MM.1S (cell line): ENCODE results near the gene BMP4.

Experiments
- EZH2 ChIP-seq: fragments of 300-600 bp; sonication (generic); optimal IDR thresholded peaks from 2 replicates; pipeline ENCODE3; 2017; ENCODE audit warnings: low read depth, mild to moderate bottlenecking, antibody characterized with exemption, low read length, mixed read lengths
- EZH2phosphoT487 ChIP-seq: fragments of 300-600 bp; sonication (generic); IDR thresholded peaks from 2 replicates; pipeline ENCODE4 v1.6.1; 2018; ENCODE audit warnings: antibody characterized with exemption, low read length
- TF ChIP-seq, protein P1 (sequence below): fragments of 300-600 bp; sonication (generic); IDR thresholded peaks from 2 replicates; pipeline ENCODE4 v1.5.1; 2016; ENCODE audit warnings: antibody characterized with exemption, low read length, mixed read lengths

DNA sequence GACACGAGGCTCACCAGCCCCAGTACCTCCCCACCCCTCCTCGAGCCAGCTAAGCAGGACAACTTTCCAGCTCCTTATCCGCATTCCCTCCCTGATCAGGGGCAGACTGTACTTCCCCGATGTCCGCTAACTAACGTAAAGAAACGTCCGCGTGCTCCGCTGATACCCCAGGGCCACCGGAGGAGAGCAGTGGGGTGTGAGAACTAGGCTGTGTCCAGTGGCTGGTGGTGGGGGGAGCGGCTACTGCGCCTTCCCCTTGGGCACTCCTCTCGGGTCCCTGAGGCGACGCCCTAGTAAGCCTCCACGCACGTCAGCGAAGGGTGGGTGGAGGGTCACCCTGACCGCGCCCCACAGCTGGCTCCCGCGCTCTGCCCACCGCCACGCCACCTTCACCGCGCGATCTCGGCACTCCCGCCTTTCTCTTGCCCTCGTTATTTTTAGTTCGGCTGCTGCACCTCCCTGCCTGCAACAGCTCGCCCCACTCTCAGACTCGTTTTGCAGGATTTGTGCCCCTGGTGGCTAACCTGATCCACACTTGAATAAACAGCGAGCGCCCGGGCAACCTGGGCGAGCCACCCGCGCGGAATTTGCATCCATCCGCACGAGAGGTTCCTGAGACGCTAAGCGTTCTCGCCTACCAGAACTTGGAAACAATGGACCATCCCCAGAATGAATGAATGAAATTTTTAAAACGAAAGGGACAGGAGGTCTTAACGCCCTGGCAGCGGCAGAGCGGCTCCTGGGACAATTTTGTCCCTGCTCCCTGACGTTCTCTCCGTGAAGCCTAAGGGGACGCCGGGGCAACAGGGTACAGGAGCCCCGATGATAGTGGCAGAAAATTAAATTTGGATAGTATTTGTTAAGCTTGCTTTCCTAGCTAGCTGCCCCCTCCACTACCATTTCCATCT, 6.9 kb upstream of the BMP4 start:
- TF ChIP-seq, protein P1, sequence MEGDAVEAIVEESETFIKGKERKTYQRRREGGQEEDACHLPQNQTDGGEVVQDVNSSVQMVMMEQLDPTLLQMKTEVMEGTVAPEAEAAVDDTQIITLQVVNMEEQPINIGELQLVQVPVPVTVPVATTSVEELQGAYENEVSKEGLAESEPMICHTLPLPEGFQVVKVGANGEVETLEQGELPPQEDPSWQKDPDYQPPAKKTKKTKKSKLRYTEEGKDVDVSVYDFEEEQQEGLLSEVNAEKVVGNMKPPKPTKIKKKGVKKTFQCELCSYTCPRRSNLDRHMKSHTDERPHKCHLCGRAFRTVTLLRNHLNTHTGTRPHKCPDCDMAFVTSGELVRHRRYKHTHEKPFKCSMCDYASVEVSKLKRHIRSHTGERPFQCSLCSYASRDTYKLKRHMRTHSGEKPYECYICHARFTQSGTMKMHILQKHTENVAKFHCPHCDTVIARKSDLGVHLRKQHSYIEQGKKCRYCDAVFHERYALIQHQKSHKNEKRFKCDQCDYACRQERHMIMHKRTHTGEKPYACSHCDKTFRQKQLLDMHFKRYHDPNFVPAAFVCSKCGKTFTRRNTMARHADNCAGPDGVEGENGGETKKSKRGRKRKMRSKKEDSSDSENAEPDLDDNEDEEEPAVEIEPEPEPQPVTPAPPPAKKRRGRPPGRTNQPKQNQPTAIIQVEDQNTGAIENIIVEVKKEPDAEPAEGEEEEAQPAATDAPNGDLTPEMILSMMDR, result no peak
- TF ChIP-seq EZH2phosphoT487, result no peak
- no peak for TF ChIP-seq EZH2
